Peyer's patch (tissue), 4 donors: ENCODE results near the gene CTNNA1. TPM values are rescaled to one million over a fixed set of nuclear protein-coding genes. Genes with fewer than 3 reads are reported as not detected.

Experiments used
- DNase-seq, 3 donors: peaks; one replicate each; pipeline ENCODE4 v3.0.0-alpha.2; 2017 to 2019
- H3K27ac ChIP-seq, 4 donors: fragments of 200-600 bp; sonication (generic); one replicate each; pipeline ENCODE4 v1.5.1; 2016 to 2019
- H3K27me3 ChIP-seq, 2 donors: fragments of 200-600 bp; sonication (generic); one replicate each; pipeline ENCODE4 v1.5.1; 2019
- H3K36me3 ChIP-seq, 3 donors: fragments of 200-600 bp; sonication (generic); one replicate each; pipeline ENCODE4 v1.5.1; 2016 to 2019
- H3K4me1 ChIP-seq, 4 donors: fragments of 200-600 bp; sonication (generic); one replicate each; pipeline ENCODE4 v1.5.1; 2016 to 2019
- H3K4me3 ChIP-seq, 4 donors: fragments of 200-600 bp; sonication (generic); 1 replicate in 3 of 4; 2 replicates in 1 of 4; pipeline ENCODE4 v1.5.1; 2016 to 2019; ENCODE audit warnings: mild to moderate bottlenecking in 1 of 4
- H3K9me3 ChIP-seq, 4 donors: fragments of 200-600 bp; sonication (generic); one replicate each; pipeline ENCODE4 v1.5.1; 2016 to 2019; ENCODE audit warnings: mild to moderate bottlenecking in 1 of 4
- CTCF ChIP-seq, 6 experiments: fragments of 450-650 bp in 4 of 6; fragments of 200-600 bp in 2 of 6; sonication (generic) in 1 of 6; IDR thresholded peaks; one replicate each; pipeline ENCODE4 v1.5.1; 2017 to 2019; ENCODE audit warnings: antibody characterized with exemption in 6 of 6, mild to moderate bottlenecking in 3 of 6, moderate library complexity in 1 of 6
- POLR2A ChIP-seq, 2 donors: fragments of 450-650 bp; IDR thresholded peaks; one replicate each; pipeline ENCODE4 v1.5.1; 2017; ENCODE audit warnings: antibody characterized with exemption in 2 of 2, mild to moderate bottlenecking in 2 of 2, moderate library complexity in 2 of 2
- total RNA-seq, 4 donors: library from RNA; depleted of rRNA; stranded (reverse); fragments of >200 nt; gene quantifications; one replicate each; pipeline ENCODE4 v1.1.0, GENCODE V29; 2016

Gene CTNNA1
- total RNA-seq, 4 donors from 2014 or later: 351 to 516 (median 369) TPM

- H3K36me3 ChIP-seq: peaks cover 0 to 61% (median 0%) of the 10 kb centered on the region in 3 donors
- DNase-seq: no peak
- no peak overlapping the region for H3K4me3 ChIP-seq
- TF ChIP-seq CTCF (IDR thresholded peaks at IDR 0.05): no peak
- H3K9me3 ChIP-seq: no peaks in the 10 kb centered on the region
- no peaks in the 10 kb centered on the region for H3K27me3 ChIP-seq
- H3K27ac ChIP-seq: no peak overlapping the region
- H3K4me1 ChIP-seq: no peaks in the 10 kb centered on the region
Observed at GRCh38 chr5:138934971-138935370, 181.7 kb downstream of the CTNNA1 start.

DNA sequence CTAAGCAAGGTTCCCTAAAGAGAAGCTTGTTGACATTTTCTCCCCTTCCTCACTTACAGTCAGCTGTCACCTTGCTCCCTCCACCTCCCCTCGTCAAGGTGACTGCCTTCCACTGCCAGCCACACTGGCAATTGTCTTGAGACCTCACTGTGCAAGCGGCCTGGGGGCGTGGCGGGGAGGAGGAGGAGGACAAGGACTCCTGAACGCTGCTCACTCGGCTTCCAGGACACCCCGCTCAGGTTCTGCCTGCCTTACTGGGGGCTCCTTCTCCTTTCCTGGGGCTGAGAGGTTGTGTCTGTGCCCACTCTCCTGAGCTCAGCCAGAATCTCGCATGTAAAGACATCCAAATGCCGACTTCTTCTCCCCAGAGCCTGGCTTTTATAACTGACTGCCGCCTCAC, 182.2 kb downstream of the CTNNA1 start:
- Histone ChIP-seq H3K9me3 (no peaks in the 10 kb centered on the region), H3K27ac (no peak overlapping the region), H3K27me3 (no peaks in the 10 kb centered on the region), H3K4me3 (no peak overlapping the region), H3K4me1 (no peaks in the 10 kb centered on the region), H3K36me3 (peaks cover 0 to 56% (median 0%) of the 10 kb centered on the region in 3 donors)
- DNase-seq: no peak
- no peak for TF ChIP-seq CTCF (IDR thresholded peaks at IDR 0.05)
- TF ChIP-seq POLR2A (IDR thresholded peaks at IDR 0.05): no peak

GRCh38 chr5:138936225-138936967, 183.2 kb downstream of the CTNNA1 start:
- Histone ChIP-seq H3K9me3 (no peaks in the 10 kb centered on the region), H3K36me3 (peaks cover 0 to 46% (median 0%) of the 10 kb centered on the region in 3 donors), H3K4me3 (no peak overlapping the region), H3K27ac (peak overlapping the region in 1 of 4 donors; percentile 23), H3K4me1 (no peaks in the 10 kb centered on the region), H3K27me3 (no peaks in the 10 kb centered on the region)
- DNase-seq: no peak
- TF ChIP-seq POLR2A (IDR thresholded peaks at IDR 0.05): no peak
- no peak for TF ChIP-seq CTCF (IDR thresholded peaks at IDR 0.05)

DNA sequence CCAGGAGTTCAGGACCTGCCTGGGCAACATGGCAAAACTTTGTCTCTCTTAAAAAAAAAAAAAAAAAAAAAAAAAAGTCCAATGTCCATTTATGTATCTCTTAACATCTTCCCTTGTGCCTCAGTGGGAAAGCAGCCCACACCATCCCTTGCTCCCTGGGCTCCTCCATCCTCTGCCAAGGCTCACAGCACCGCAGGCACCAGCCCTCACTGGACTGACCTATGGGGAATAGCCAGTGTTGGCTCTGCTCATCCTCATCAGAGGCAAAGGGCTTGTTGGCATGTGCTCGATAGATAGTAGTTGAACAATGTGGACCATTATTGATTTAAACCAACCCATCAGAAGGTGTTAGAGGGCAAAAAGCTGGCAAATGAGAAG, 183.7 kb downstream of the CTNNA1 start:
- no peak for TF ChIP-seq POLR2A (IDR thresholded peaks at IDR 0.05)
- no peak for TF ChIP-seq CTCF (IDR thresholded peaks at IDR 0.05)
- Histone ChIP-seq H3K4me1 (no peaks in the 10 kb centered on the region), H3K36me3 (peaks cover 0 to 41% (median 0%) of the 10 kb centered on the region in 3 donors), H3K27ac (no peak overlapping the region), H3K4me3 (no peak overlapping the region), H3K9me3 (no peaks in the 10 kb centered on the region), H3K27me3 (no peaks in the 10 kb centered on the region)
- DNase-seq: no peak

GRCh38 chr5:138937392-138938387, 184.5 kb downstream of the CTNNA1 start:
- Histone ChIP-seq H3K4me1 (no peaks in the 10 kb centered on the region), H3K9me3 (no peaks in the 10 kb centered on the region), H3K27ac (no peak overlapping the region), H3K4me3 (no peak overlapping the region), H3K36me3 (peaks cover 0 to 34% (median 0%) of the 10 kb centered on the region in 3 donors), H3K27me3 (no peaks in the 10 kb centered on the region)
- TF ChIP-seq CTCF (IDR thresholded peaks at IDR 0.05): no peak
- no peak for TF ChIP-seq POLR2A (IDR thresholded peaks at IDR 0.05)
- no peak for DNase-seq
